Esophagus squamous epithelium (tissue), 5 donors: ENCODE data around the gene BLMH. TPM values are rescaled to one million over a fixed set of nuclear protein-coding genes. Genes with fewer than 3 reads are reported as not detected.

ENCODE experiments used
- DNase-seq: peaks from one replicate; lab custom pipeline; 2025; lab: John Stamatoyannopoulos, UW
- H3K27ac ChIP-seq, 4 donors: fragments of 200-600 bp; sonication (generic); one replicate each; pipeline ENCODE4 v1.5.1; 2016 to 2019; ENCODE audit warnings: mild to moderate bottlenecking in 1 of 4
- H3K27me3 ChIP-seq, 4 donors: fragments of 200-600 bp; sonication (generic); 1 replicate in 3 of 4; 2 replicates in 1 of 4; pipeline versions ENCODE4 v1.5.1 to v1.6.0; 2017 to 2021; ENCODE audit warnings: antibody characterized with exemption in 1 of 4
- H3K36me3 ChIP-seq, 3 donors: fragments of 200-600 bp; sonication (generic); one replicate each; pipeline ENCODE4 v1.5.1; 2016 to 2019
- H3K4me1 ChIP-seq, 3 donors: fragments of 200-600 bp; sonication (generic); one replicate each; pipeline ENCODE4 v1.5.1; 2017 to 2019
- H3K4me3 ChIP-seq, 4 donors: fragments of 200-600 bp; sonication (generic); 1 replicate in 3 of 4; 2 replicates in 1 of 4; pipeline ENCODE4 v1.5.1; 2016 to 2019; ENCODE audit warnings: mild to moderate bottlenecking in 2 of 4, moderate library complexity in 1 of 4
- H3K9me3 ChIP-seq, 3 donors: fragments of 200-600 bp; sonication (generic); one replicate each; pipeline ENCODE4 v1.5.1; 2016 to 2019
- CTCF ChIP-seq, 6 experiments: fragments of 450-650 bp in 4 of 6; fragments of 200-600 bp in 2 of 6; sonication (generic) in 2 of 6; IDR thresholded peaks; one replicate each; pipeline ENCODE4 v1.5.1; 2016 to 2019; ENCODE audit warnings: antibody characterized with exemption in 6 of 6, mild to moderate bottlenecking in 4 of 6, moderate library complexity in 4 of 6
- POLR2A ChIP-seq, 4 donors: fragments of 450-650 bp; IDR thresholded peaks; one replicate each; pipeline ENCODE4 v1.6.1; 2017; ENCODE audit warnings: antibody characterized with exemption in 4 of 4, mild to moderate bottlenecking in 4 of 4, moderate library complexity in 3 of 4
- WGBS, 2 donors: methylation state at CpG; one replicate each; pipeline ENCODE4 v1.1.5; 2018; 5-methylcytosine and 5-hydroxymethylcytosine counted together
- intact Hi-C: fragments of 100-400 bp; cut with DNase I; formaldehyde crosslinking; loops from one replicate; pipeline ENCODE4 v1.15.0; 2022
- total RNA-seq, 4 donors: library from RNA; depleted of rRNA; stranded (reverse); fragments of >200 nt; gene quantifications; one replicate each; pipeline ENCODE4 v1.1.0, GENCODE V29; 2016
- donor health status: DM: yes; HTN: yes; CAD: no.

The BLMH gene
- total RNA-seq, 4 donors from 2014 or later, result 18.4 to 41.4 (median 28.4) TPM

- no peaks in the 10 kb centered on the region for H3K9me3 ChIP-seq
- H3K27me3 ChIP-seq, result no peaks in the 10 kb centered on the region
- H3K4me3 ChIP-seq, result no peak overlapping the region
- intact Hi-C loops, result no loop called here
- DNase-seq, result no peak
- H3K4me1 ChIP-seq, result no peaks in the 10 kb centered on the region
- peaks cover 0 to 100% (median 3%) of the 10 kb centered on the region in 3 donors for H3K36me3 ChIP-seq
- TF ChIP-seq CTCF (IDR thresholded peaks at IDR 0.05) (no peak), POLR2A (IDR thresholded peaks at IDR 0.05) (no peak)
- WGBS, 2 donors, result 83 to 86% methylated on average over 5 of the region's 5 CpGs
- no peak overlapping the region for H3K27ac ChIP-seq
Observed at GRCh38 chr17:30256756-30257506, 34.8 kb downstream of the BLMH start.

GRCh38 chr17:30254150-30254549 is 37.6 kb downstream of the BLMH start:
- no peaks in the 10 kb centered on the region for H3K9me3 ChIP-seq
- intact Hi-C loops, result no loop called here
- TF ChIP-seq CTCF (IDR thresholded peaks at IDR 0.05) (no peak), POLR2A (IDR thresholded peaks at IDR 0.05) (no peak)
- H3K4me3 ChIP-seq, result no peak overlapping the region
- no peaks in the 10 kb centered on the region for H3K27me3 ChIP-seq
- no peak for DNase-seq
- no peak overlapping the region for H3K27ac ChIP-seq
- peaks cover 0 to 99% (median 3%) of the 10 kb centered on the region in 3 donors for H3K36me3 ChIP-seq
- H3K4me1 ChIP-seq, result no peaks in the 10 kb centered on the region
- 71 to 78% methylated on average over 1 of the region's 1 CpG for WGBS, 2 donors

DNA sequence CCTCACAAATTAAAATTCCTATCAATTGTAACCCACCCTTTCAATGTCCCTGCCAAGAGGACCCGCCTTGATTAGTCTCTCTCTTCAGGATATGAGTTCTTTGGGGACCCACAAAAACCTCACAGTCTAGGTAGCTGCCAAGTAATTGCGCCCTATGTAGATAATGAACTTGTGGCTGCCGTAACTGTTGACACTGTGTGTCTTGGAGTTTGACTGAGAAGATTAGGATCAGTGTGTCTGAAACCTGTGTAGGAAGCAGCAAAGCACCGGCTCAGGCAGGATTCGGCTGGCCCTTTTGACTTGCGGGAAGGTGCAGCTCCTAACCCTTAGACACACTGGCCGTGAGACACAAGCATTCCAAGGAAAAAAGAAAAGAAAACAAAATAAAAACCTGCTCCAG is 38.4 kb downstream of the BLMH start:
- Histone ChIP-seq H3K9me3 (no peaks in the 10 kb centered on the region), H3K4me1 (no peaks in the 10 kb centered on the region), H3K27ac (no peak overlapping the region), H3K27me3 (no peaks in the 10 kb centered on the region), H3K4me3 (no peak overlapping the region), H3K36me3 (peaks cover 0 to 99% (median 3%) of the 10 kb centered on the region in 3 donors)
- DNase-seq, result no peak
- intact Hi-C loops, result no loop called here
- TF ChIP-seq CTCF (IDR thresholded peaks at IDR 0.05) (no peak), POLR2A (IDR thresholded peaks at IDR 0.05) (no peak)
- 79 to 81% methylated on average over 7 of the region's 7 CpGs for WGBS, 2 donors

- Histone ChIP-seq H3K4me3 (no peak overlapping the region), H3K36me3 (peaks cover 0 to 99% (median 3%) of the 10 kb centered on the region in 3 donors), H3K4me1 (no peaks in the 10 kb centered on the region), H3K9me3 (no peaks in the 10 kb centered on the region), H3K27me3 (no peaks in the 10 kb centered on the region), H3K27ac (no peak overlapping the region)
- no peak for DNase-seq
- TF ChIP-seq POLR2A (IDR thresholded peaks at IDR 0.05), result no peak
- no peak for TF ChIP-seq CTCF (IDR thresholded peaks at IDR 0.05)
- intact Hi-C loops, result no loop called here
Observed at GRCh38 chr17:30251931-30252330, 39.8 kb downstream of the BLMH start.

GRCh38 chr17:30249460-30249859 is 42.3 kb downstream of the BLMH start:
- TF ChIP-seq POLR2A (IDR thresholded peaks at IDR 0.05) (no peak), CTCF (IDR thresholded peaks at IDR 0.05) (no peak)
- Histone ChIP-seq H3K27me3 (no peaks in the 10 kb centered on the region), H3K9me3 (no peaks in the 10 kb centered on the region), H3K36me3 (peaks cover 0 to 80% (median 3%) of the 10 kb centered on the region in 3 donors), H3K27ac (no peak overlapping the region), H3K4me1 (no peaks in the 10 kb centered on the region), H3K4me3 (no peak overlapping the region)
- DNase-seq, result no peak
- 89 to 92% methylated on average over 3 to 5 of the region's 5 CpGs for WGBS, 2 donors
- intact Hi-C loops, result no loop called here
